Stimulated activated CD4-positive, alpha-beta T cell treated with anti-CD3 and anti-CD28 coated beads, TNF-alpha, amount 100 ng/mL, for 4 hours (primary cell): Measurements from ENCODE around the gene APBA2.
"Not testable (repeated sequence)": the region's sequence is repeated elsewhere in the genome, so short reads cannot be mapped to it uniquely, and the experiment has no call there.

ENCODE experiments used
- DNase-seq, 3 experiments: peaks; one replicate each; pipeline ENCODE4 v3.0.0-alpha.2; 2020; ENCODE audit warnings: low read depth in 3 of 3

APBA2 gene

GRCh38 chr15:28878209-28878608 is 7.6 kb upstream of the APBA2 start:
- DNase-seq = no peak

GRCh38 chr15:28879551-28879950 is 6.2 kb upstream of the APBA2 start:
- DNase-seq = no peak

GRCh38 chr15:28880680-28881079 is 5.1 kb upstream of the APBA2 start:
- DNase-seq = no peak

GRCh38 chr15:28881170-28881569 is 4.6 kb upstream of the APBA2 start:
- no peak for DNase-seq

- DNase-seq = no peak
Observed at GRCh38 chr15:28881600-28881999, 4.2 kb upstream of the APBA2 start.

GRCh38 chr15:28884151-28884940 is 1.4 kb upstream of the APBA2 start:
- no peak for DNase-seq

- no peak for DNase-seq
Observed at GRCh38 chr15:28885128-28885629, 595 bp upstream of the APBA2 start.

- DNase-seq = no peak
Observed at GRCh38 chr15:28886431-28887338, 911 bp downstream of the APBA2 start.

- no peak for DNase-seq
Observed at GRCh38 chr15:28887339-28888174, 1.8 kb downstream of the APBA2 start.

- no peak for DNase-seq
Observed at GRCh38 chr15:28888302-28888894, 2.6 kb downstream of the APBA2 start.

GRCh38 chr15:28888900-28889299 is 3.1 kb downstream of the APBA2 start:
- no peak for DNase-seq

GRCh38 chr15:28889346-28889745 is 3.6 kb downstream of the APBA2 start:
- no peak for DNase-seq

- not testable (repeated sequence) for DNase-seq
Observed at GRCh38 chr15:28889871-28890270, 4.1 kb downstream of the APBA2 start.

GRCh38 chr15:28890291-28890690 is 4.5 kb downstream of the APBA2 start:
- DNase-seq = not testable (repeated sequence)

GRCh38 chr15:28890711-28891495 is 5.1 kb downstream of the APBA2 start:
- DNase-seq = no peak

- no peak for DNase-seq
Observed at GRCh38 chr15:28891588-28891987, 5.8 kb downstream of the APBA2 start.

- no peak for DNase-seq
Observed at GRCh38 chr15:28892789-28893610, 7.2 kb downstream of the APBA2 start.

- no peak for DNase-seq
Observed at GRCh38 chr15:28894631-28895030, 8.9 kb downstream of the APBA2 start.

GRCh38 chr15:28895146-28895545 is 9.4 kb downstream of the APBA2 start:
- DNase-seq = no peak

GRCh38 chr15:28895566-28895965 is 9.8 kb downstream of the APBA2 start:
- no peak for DNase-seq
